SU-DHL-6 (cell line): ENCODE results near the gene AARS2.

Source experiments
- H2AFZ ChIP-seq: fragments of 200-600 bp; sonication (generic); 2 replicates; pipeline ENCODE4 v1.6.1; 2014; ENCODE audit warnings: low read depth, mild to moderate bottlenecking, moderate library complexity, mixed read lengths, antibody characterized with exemption, low read length; ENCODE audit not compliant: severe bottlenecking
- H3F3A ChIP-seq: fragments of 200-600 bp; shearing (Covaris generic); 2 replicates; pipeline ENCODE4 v1.6.0; 2016; ENCODE audit warnings: antibody characterized with exemption, mild to moderate bottlenecking; ENCODE audit not compliant: insufficient read depth
- H3K27ac ChIP-seq: fragments of 200-600 bp; sonication (generic); 2 replicates; pipeline ENCODE4 v1.5.1; 2016; ENCODE audit warnings: low read depth, mild to moderate bottlenecking, low read length, moderate library complexity, mixed read lengths
- H3K27me3 ChIP-seq: fragments of 200-600 bp; sonication (generic), shearing (Covaris generic); 2 replicates; pipeline ENCODE4 v1.6.0; 2014; ENCODE audit warnings: mild to moderate bottlenecking, low read length
- H3K36me3 ChIP-seq: fragments of 200-600 bp; sonication (generic); 2 replicates; pipeline ENCODE4 v1.6.1; 2014; ENCODE audit warnings: mild to moderate bottlenecking, low read length, mixed read lengths
- H3K4me2 ChIP-seq: fragments of 300-600, 200-600 bp; shearing (Covaris generic), sonication (generic); 2 replicates; pipeline ENCODE4 v1.6.0; 2014; ENCODE audit warnings: low read length, low read depth, mild to moderate bottlenecking; ENCODE audit not compliant: poor library complexity, severe bottlenecking
- H3K4me3 ChIP-seq: fragments of 200-600 bp; sonication (generic); 2 replicates; pipeline ENCODE4 v1.5.1; 2014; ENCODE audit warnings: antibody characterized with exemption, low read length, mild to moderate bottlenecking, mixed read lengths; ENCODE audit not compliant: insufficient read depth, poor library complexity, severe bottlenecking
- H3K79me2 ChIP-seq: fragments of 200-600 bp; sonication (generic); 2 replicates; pipeline ENCODE4 v1.6.1; 2014; ENCODE audit warnings: mild to moderate bottlenecking, low read length, moderate library complexity; ENCODE audit not compliant: insufficient read depth
- H3K9ac ChIP-seq: fragments of 200-600 bp; sonication (generic); 2 replicates; pipeline ENCODE4 v1.7.0; 2014; ENCODE audit warnings: mild to moderate bottlenecking, low read length
- H3K9me2 ChIP-seq: fragments of 200-600 bp; sonication (generic); replicated peaks from 2 replicates; pipeline ENCODE4 v1.6.1; 2014; ENCODE audit warnings: low read length; ENCODE audit not compliant: insufficient read depth
- H3K9me3 ChIP-seq: fragments of 200-600 bp; sonication (generic); 2 replicates; pipeline ENCODE4 v1.6.1; 2014; ENCODE audit warnings: low read length, mixed read lengths; ENCODE audit not compliant: insufficient read depth
- H4K20me1 ChIP-seq: fragments of 200-600 bp; sonication (generic); 2 replicates; pipeline ENCODE4 v1.6.1; 2014; ENCODE audit warnings: low read depth, mild to moderate bottlenecking, antibody characterized with exemption, low read length, moderate library complexity, mixed read lengths
- EZH2phosphoT487 ChIP-seq: fragments of 200-600 bp; sonication (generic), shearing (Covaris generic); conservative IDR thresholded peaks from 2 replicates; pipeline ENCODE4 v1.6.1; 2018; ENCODE audit warnings: mild to moderate bottlenecking, antibody characterized with exemption, low read length, moderate library complexity, mixed read lengths
- TF ChIP-seq, protein P1 (sequence below): fragments of 200-600 bp; sonication (generic); IDR thresholded peaks from one replicate; pipeline ENCODE4 v1.5.1; 2017; ENCODE audit warnings: antibody characterized with exemption, mild to moderate bottlenecking, low read length, moderate library complexity; ENCODE audit not compliant: insufficient read depth, poor library complexity, severe bottlenecking

Gene AARS2

DNA sequence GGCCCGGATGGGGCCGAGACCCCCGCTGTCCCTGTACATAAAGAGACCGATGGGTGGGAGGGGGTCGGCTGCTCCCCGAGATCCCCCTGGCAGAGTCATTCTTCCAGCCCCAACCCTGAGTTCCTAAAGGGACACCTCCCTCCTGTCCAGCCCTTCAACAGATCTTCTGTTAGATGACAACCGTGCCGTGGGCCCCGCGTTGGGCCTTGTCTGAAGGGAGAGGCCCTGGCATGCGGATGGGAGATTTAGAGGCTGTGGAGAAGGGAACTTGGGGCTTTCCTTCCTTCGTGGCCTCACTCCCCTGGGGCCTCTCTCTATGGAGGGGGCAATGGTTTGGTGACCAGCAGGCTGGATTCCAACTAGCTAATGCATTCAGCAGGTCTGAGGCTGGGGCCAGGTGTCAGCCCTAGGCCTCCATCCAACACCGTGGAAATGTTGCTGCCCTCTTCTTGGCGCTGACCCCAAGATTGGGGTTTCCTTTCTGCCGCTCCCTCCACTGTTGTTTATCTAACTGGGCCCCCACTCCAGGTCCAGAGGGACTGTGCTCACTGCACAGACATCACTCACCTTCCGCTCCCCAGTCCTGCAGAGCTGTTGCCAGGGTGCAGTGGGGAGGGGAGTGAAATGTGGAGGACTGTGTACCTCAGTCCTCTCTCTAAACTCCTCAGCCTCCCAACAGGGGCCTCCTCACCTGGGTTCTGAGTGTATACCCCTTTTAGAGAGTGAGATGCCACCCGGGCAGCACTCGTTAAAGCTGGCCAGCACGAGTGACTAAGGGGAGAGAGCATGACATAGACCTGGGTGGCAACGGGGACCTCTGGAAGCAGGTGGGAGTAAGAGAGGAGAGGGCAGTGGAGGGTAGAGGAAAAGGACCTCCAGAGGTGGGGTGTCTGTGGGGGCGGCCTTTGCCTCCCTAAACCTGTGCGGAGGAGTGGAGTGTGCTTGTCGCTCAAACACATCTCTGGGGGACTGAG, 36.2 kb downstream of the AARS2 start:
- no peak overlapping the region for H3K27ac ChIP-seq
- no peak for TF ChIP-seq EZH2phosphoT487
- TF ChIP-seq, protein P1, sequence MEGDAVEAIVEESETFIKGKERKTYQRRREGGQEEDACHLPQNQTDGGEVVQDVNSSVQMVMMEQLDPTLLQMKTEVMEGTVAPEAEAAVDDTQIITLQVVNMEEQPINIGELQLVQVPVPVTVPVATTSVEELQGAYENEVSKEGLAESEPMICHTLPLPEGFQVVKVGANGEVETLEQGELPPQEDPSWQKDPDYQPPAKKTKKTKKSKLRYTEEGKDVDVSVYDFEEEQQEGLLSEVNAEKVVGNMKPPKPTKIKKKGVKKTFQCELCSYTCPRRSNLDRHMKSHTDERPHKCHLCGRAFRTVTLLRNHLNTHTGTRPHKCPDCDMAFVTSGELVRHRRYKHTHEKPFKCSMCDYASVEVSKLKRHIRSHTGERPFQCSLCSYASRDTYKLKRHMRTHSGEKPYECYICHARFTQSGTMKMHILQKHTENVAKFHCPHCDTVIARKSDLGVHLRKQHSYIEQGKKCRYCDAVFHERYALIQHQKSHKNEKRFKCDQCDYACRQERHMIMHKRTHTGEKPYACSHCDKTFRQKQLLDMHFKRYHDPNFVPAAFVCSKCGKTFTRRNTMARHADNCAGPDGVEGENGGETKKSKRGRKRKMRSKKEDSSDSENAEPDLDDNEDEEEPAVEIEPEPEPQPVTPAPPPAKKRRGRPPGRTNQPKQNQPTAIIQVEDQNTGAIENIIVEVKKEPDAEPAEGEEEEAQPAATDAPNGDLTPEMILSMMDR = no peak
- H4K20me1 ChIP-seq = no peaks in the 10 kb centered on the region
- no peak overlapping the region for H3K4me2 ChIP-seq
- no peaks in the 10 kb centered on the region for H3K27me3 ChIP-seq
- H3K9me2 ChIP-seq = no peaks in the 10 kb centered on the region
- no peaks in the 10 kb centered on the region for H3K36me3 ChIP-seq
- H3K9me3 ChIP-seq = no peaks in the 10 kb centered on the region
- no peaks in the 10 kb centered on the region for H3F3A ChIP-seq
- no peak overlapping the region for H3K9ac ChIP-seq
- no peak overlapping the region for H3K4me3 ChIP-seq
- no peak overlapping the region for H2AFZ ChIP-seq
- H3K79me2 ChIP-seq = no peaks in the 10 kb centered on the region

DNA sequence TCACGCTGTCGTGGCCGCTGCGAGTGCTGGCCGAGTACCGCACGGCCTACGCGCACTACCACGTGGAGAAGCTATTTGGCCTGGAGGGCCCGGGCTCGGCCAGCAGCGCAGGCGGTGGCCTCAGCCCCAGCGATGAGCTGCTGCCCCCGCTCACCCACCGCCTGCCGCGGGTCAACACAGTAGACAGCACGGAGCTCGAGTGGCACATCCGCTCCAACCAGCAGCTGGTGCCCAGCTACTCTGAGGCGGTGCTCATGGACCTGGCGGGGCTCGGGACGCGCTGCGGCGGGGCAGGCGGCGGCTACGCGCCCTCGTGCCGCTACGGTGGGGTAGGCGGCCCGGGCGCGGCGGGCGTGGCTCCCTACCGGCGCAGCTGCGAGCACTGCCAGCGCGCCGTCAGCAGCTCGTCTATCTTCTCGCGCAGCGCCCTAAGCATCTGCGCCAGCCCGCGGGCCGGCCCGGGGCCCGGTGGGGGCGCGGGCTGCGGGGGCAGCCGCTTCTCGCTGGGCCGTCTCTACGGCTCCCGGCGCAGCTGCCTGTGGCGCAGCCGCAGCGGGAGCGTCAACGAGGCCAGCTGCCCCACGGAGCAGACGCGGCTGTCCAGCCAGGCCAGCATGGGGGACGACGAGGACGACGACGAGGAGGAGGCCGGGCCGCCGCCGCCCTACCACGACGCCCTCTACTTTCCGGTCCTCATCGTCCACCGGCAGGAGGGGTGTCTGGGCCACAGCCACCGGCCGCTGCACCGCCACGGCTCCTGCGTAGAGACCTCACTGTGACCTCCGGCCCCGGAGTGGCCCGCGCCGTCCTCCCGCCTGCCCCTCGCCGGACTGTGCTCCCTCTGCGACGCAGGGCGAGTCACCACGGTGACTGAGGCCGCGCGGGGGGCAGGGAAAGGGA, 37.1 kb downstream of the AARS2 start:
- no peak overlapping the region for H3K4me3 ChIP-seq
- no peaks in the 10 kb centered on the region for H3F3A ChIP-seq
- TF ChIP-seq, protein P1 = no peak
- no peak for TF ChIP-seq EZH2phosphoT487
- no peaks in the 10 kb centered on the region for H3K9me2 ChIP-seq
- H3K27me3 ChIP-seq = no peaks in the 10 kb centered on the region
- no peak overlapping the region for H2AFZ ChIP-seq
- H3K4me2 ChIP-seq = no peak overlapping the region
- H3K36me3 ChIP-seq = no peaks in the 10 kb centered on the region
- no peak overlapping the region for H3K9ac ChIP-seq
- H3K9me3 ChIP-seq = no peaks in the 10 kb centered on the region
- no peaks in the 10 kb centered on the region for H4K20me1 ChIP-seq
- H3K27ac ChIP-seq = no peak overlapping the region
- H3K79me2 ChIP-seq = no peaks in the 10 kb centered on the region

DNA sequence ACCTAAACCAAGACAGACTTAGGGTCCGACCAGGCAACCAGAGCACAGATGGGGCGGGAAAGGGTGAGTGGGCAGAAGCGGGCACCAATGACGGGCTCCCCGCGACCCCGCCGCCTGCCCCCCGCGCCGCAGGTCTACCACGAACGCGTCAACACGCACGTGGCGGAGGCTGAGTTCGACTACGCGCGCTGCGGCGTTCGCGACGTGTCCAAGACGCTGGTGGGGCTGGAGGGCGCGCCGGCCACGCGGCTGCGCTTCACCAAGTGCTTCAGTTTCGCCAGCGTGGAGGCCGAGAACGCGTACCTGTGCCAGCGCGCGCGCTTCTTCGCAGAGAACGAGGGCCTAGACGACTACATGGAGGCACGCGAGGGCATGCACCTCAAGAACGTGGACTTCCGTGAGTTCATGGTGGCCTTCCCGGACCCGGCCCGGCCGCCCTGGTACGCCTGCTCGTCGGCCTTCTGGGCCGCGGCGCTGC, 37.8 kb downstream of the AARS2 start:
- Histone ChIP-seq H3F3A (no peaks in the 10 kb centered on the region), H3K4me2 (no peak overlapping the region), H3K36me3 (no peaks in the 10 kb centered on the region), H3K4me3 (no peak overlapping the region), H3K79me2 (no peaks in the 10 kb centered on the region), H3K27me3 (no peaks in the 10 kb centered on the region), H3K27ac (no peak overlapping the region), H3K9me3 (no peaks in the 10 kb centered on the region), H2AFZ (no peak overlapping the region), H3K9ac (no peak overlapping the region), H4K20me1 (no peaks in the 10 kb centered on the region), H3K9me2 (no peaks in the 10 kb centered on the region)
- no peak for TF ChIP-seq EZH2phosphoT487
- TF ChIP-seq, protein P1 = no peak
